Head of caudate nucleus (tissue), 42 donors: ENCODE results near the gene MEIS1.

Source experiments
- DNase-seq, 42 donors: peaks; one replicate each; pipeline versions ENCODE4 v3.0.0 to v3.0.0-alpha.2; 2020 to 2021; ENCODE audit warnings: mixed read lengths in 7 of 42
- intact Hi-C: fragments of 100-400 bp; cut with DNase I; formaldehyde crosslinking; loops from one replicate; pipeline ENCODE4 v1.15.0; 2022

MEIS1 gene

DNA sequence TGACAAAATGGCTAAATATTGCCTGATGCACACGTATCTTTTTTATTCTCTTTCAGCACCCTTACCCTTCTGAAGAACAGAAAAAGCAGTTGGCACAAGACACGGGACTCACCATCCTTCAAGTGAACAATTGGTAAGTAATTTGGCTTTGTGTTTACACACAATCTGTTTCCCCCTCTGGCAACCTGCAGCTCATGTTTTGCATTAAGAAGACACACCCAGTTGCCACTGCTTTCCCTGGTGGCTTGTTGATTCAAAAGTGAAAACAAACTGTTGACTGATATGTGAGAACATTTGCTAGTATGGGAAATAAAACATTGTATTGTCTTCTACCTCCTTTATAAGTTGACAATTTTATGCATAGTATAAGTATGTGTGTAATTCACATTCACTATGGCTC, 113.0 kb downstream of the MEIS1 start:
- intact Hi-C loops, result no loop called here
- DNase-seq, result no peak

DNA sequence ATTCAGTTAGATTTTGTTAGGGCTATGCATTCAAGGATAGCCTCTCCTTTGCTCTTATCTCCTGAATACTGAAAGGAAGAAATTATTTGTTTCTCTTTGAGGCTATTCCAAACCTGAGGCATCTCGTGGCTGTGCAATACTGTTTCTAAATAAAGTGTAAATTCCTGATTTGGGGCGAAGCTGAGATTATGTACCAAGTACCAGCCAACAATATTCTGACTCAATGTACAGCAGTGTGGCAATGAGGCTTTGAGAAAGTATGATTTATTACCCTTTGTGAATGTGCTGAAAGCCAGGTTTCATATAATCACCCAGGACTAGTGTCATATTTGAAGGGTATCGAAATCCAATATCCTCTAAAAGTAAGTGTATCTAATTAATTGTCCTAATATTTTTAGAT, 113.5 kb downstream of the MEIS1 start:
- intact Hi-C loops, result no loop called here
- DNase-seq, result no peak

DNA sequence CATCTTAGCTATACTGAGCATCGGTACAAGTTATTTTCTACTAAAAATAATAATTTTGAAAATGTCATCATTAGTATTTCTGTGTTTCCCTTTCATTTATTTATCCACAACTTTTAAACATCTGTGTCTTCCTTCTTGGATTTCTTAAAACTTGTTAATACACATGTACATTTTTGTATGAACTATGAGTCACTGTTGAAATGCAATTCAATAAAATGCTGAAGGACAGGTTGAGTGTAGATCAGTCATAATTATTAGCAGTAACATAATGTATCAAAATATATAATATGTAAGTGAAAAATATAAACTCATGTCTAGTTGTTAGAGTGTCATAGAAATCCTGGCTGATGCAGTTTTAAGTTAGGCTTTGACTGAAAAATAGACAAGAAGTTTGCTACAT, 115.9 kb downstream of the MEIS1 start:
- DNase-seq, result no peak
- intact Hi-C loops, result no loop called here

DNA sequence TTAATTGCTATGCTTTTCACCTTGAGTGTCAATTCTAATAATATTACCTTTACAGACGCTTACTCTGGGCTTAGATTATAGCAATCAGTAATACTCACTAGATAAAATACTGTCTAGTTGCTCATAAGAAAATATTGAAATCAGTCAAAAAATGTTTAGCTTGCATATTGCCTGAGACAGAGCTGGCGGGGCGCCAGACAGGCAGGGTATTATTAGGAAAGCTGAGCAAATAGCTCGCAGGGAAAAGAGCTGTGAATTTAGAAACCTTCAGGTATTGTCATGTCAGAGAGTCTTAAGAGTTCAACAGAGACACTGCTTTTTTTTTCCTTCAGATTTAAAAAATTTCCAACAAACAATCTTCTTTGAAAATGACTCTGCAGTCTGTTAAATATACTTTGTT, 118.4 kb downstream of the MEIS1 start:
- intact Hi-C loops, result no loop called here
- peak in 21 of 42 donors; percentile 28 to 74 (median 46) for DNase-seq

DNA sequence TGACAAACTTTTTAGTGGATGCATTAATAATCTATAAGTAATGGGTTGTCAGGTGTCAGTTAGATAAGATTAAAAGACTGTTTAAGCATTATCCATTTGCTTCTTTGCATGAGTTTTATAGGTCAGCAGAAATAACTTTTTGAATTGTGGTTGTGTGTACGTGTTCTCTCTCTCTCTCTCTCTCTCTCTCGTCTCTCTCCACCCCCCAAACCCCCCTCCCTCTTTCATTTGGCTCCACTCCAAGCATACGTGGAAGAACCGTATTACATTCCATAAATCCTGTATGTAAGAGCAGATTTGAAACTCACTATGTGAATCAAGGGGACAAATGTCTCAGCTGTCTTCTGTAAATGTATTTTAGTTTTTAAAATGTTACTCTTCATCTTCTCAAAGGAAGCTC, 120.2 kb downstream of the MEIS1 start:
- intact Hi-C loops, result no loop called here

DNA sequence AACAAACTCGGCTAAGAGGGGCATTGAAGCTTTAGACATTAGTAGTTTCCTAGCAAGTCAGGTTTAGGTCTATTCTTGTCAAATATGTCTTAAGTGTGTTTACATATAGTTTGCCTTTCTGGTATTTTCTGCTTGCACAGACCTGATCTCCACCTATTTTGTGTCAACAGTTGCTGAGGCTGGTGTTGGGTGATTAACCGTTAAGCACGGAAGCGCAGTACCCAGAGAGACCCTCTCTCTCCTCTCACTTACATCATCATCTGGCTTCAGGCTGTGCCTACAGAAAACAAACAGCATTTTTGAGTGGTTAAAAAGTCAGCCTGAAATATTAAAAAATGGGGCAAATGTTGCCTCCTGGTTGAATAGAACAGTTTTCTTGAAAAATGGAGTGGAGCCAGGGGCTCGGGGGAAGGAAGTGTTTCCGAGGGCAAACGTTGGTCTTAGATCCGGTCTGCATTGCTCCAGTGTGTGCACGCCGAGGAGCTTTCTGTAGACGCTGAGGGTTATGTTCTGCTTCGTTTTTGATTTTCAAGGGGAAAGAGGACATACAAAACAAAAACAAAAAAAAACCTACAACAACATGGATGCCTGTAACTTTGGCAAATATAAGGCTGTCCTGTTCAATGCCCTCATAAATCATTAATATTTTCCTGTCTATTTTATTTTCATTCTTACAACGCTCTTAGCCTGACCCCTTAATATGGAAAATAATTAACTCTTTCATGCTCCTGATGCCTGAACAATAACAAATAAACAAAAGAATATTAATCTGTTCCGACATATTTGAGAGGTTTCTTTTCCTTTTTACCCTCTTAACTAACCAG, 120.8 kb downstream of the MEIS1 start:
- intact Hi-C loops, result no loop called here
- DNase-seq, result peak in 13 of 42 donors; percentile 21 to 67 (median 34)

More for the DNA sequence above, 120.2 kb downstream of the MEIS1 start:
- no peak for DNase-seq

DNA sequence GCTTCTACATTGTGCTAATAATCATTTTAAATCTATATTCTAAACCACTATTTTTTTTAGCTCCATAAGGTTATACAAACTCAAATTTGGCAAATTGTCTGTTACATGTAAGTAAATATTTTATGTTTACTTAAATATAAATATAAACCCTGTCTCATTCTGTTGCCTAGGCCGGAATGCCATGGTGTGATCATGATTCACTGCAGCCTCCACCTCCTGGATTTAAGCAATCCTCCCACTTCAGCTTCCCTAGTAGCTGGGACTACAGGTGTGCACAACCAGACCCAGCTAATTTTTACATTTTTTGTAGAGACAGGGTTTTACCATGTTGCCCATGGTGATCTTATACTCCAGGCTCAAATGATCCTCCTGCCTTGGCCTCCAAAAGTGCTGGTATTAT, 124.7 kb downstream of the MEIS1 start:
- DNase-seq, result no peak
- intact Hi-C loops, result no loop called here

DNA sequence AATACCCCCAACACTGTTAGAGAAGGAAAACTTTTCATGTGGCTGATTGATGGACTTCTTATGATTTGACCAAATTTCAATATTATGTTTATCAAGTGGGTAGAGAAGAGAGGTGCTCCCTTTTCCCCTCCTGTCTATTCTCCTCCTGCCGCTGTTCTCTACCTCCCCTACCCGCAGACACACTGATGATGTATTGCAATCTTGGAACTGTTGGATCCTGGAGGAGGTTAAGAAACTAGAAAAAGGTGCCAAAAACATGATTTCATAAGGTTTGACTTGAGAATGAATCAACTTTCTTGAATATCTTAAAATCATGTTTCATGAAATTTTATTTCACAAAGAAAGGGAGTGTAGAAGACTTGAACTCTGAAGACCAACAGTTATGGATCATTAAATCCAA, 125.8 kb downstream of the MEIS1 start:
- no peak for DNase-seq
- intact Hi-C loops, result no loop called here

DNA sequence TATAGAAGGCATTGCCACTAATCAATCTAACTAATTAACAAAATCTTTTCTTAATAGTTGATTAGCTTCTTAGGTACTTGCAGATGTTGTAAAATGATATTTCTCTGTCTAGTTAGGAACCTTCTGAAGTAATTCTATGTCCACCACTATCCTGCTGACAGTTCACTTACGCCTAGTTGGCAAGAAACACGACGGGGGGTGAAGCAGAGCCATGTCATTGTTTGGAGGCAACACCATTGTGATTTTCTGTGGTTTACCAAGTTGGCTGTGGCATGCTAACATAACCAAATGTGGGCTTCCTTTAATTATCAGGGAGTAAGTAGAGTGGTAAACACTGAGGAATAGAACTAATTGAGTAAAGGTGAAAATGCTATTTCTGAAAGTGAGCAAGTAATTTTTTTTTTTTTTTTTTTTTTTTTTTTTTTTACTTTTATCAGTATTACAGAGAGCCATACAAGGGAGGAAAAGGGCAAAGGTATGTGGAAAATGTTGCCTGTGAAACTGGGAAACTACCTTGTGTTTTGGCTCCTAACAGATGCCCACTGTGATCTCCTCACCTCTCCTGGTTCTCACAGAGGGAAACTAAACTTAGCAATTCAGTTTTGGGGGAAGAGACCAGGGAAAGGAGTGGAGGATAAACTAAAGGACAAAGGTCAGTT, 126.8 kb downstream of the MEIS1 start:
- intact Hi-C loops, result no loop called here

DNA sequence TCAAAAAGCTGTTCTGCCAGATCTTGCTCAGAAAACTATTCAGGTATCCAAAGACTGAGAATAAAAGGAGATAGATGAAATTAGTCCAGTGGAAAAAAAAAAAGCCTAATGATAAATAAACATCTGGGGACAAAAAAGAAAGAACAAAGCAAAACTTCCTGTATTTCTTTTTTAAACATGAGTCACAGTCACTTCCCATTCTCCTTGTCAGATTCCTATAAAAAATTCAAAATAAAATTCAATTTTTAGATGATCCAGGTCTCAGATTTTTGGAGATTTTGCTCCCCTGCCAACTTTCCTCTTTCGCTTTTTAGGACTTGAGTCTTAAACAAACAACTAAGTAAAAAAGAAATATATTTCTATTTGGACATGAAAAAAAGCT, 127.4 kb downstream of the MEIS1 start:
- no peak for DNase-seq
- intact Hi-C loops, result no loop called here

More for the DNA sequence above, 126.8 kb downstream of the MEIS1 start:
- no peak for DNase-seq

DNA sequence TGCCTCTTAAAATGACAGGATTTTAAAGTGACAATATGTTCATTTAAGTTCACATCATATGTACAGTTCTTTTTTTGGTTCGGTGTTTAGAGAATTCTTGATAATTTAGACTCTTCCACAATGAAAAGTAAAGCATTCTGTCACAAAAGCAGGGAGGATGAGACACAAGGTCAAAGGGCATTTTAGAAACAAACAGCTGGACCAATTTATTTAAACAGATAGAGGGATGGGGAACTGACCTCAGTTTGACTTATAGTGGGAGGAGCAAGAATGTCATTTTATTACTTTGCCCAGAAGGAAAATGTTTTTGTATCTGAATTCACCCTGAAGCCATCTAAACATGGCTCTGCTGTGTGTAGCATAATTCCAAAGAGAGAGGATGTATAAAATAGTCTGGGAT, 128.5 kb downstream of the MEIS1 start:
- intact Hi-C loops, result no loop called here

DNA sequence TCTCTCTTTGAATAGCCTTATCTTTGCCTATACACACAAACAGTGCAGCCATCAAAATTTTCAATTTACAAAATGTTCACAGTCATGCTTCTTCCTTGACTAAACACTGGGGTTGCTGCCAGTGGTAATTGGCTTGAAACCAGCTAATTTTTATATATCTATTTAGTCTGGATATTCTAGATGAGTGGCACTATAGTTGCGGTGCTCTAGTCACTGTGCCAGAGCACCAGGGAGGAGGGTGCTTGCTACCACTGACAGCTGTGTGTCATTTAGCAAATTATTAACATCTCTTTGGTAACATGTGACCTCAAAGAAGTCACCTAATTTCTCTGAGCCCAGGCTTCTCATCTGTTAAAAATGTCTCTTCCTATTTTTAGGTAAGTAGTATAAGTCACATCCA, 130.4 kb downstream of the MEIS1 start:
- no peak for DNase-seq
- intact Hi-C loops, result no loop called here

More for the DNA sequence above, 128.5 kb downstream of the MEIS1 start:
- DNase-seq, result no peak

DNA sequence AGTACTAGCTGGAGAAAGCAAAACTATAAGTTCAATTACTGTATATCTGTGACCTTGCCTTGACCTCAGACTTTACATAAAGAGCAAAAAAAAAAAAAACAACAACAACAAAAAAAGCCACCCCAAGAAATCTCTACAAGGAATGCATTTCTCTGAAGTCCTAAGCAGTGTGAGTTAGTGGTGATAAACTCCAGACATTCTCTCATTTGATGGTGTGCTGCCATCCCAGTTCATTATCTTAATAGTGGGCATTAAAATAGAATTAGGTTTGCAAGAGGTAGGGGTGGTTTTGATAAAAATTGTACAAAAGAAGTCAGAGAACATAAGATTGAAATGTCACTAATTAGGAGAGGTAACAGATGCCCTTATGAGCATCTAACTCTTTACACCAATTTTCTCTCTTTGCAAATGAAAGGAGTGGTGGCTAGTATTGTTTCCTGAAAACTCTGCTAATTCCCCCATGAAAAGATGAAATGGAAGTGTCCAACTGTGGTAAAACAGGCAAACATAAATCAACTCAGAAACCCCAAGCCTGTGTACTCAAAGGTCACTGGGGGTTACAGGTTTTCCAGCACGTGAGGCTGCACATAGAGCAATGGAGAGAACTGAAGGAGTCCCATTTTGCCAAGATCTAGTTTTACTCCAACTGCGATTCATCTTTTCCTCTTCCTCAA, 131.9 kb downstream of the MEIS1 start:
- intact Hi-C loops, result no loop called here
- DNase-seq, result no peak

DNA sequence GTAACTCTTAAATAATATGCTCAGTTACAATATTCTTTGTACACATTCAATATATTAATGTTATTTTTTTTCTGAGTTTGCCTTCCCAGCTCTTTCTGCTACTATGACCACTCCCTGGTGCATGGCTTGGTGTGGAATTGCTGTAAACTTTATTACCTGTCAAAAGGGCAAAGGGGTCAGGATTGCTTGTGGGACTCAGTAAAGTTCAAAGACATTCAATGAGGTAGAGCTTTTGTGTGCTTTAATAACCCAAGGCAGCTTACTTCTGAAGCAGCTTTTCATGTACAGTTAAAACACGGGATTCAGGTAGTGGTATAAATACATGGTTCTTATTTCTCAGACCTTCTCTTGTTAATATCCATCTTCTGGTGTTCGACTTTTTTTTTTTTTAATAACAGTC, 132.8 kb downstream of the MEIS1 start:
- intact Hi-C loops, result no loop called here
- no peak for DNase-seq

DNA sequence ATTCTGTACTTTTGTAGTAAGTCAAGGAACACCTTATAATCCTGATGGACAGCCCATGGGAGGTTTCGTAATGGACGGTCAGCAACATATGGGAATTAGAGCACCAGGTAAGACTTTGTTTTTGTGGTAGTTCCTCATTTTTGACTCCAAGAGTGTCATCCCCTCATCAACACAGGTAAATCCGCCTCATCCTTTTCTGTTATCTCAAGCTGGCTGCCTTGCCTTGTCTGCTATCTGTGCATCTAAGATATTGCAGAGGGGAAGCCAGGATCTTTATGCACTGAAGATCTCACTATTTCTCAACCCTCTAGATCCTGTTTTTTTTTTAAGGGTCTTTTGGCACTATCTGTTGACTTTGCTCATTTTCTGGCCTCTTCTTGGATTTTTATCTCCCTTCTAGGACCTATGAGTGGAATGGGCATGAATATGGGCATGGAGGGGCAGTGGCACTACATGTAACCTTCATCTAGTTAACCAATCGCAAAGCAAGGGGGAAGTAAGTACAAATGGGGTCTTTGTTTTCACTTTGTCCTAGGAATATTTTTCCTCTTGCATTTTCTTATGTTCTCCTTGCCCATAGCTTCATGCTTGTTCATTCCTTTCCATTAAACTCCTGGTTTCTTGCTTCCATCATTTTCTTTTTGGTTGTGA, 133.8 kb downstream of the MEIS1 start:
- no peak for DNase-seq
- intact Hi-C loops, result no loop called here

DNA sequence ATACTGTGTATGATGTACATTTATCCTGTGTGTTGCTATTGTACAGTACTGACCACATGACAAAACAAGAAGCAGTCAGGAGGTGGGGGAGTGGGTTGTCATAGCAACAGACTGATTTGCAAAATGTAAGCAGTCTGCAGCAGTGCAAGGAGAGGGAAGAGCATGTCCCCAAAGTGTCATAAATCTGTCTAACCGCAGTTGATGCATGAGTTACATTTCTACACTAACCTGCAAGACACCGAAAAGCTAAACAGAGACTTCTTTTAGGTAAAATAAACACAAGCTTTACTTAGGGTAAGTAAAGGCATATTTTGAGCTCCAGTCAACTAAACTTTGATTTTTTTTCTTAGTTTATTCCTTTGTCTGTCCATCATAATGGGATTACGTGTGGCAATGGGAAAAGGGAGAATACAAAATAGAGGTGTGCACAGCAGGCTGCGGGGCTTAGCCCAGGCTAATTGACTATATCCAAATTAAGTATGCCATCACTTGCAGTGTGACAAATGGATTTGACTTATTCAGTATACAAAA, 134.5 kb downstream of the MEIS1 start:
- intact Hi-C loops, result no loop called here
- DNase-seq, result peak in 1 of 42 donors; percentile 21

DNA sequence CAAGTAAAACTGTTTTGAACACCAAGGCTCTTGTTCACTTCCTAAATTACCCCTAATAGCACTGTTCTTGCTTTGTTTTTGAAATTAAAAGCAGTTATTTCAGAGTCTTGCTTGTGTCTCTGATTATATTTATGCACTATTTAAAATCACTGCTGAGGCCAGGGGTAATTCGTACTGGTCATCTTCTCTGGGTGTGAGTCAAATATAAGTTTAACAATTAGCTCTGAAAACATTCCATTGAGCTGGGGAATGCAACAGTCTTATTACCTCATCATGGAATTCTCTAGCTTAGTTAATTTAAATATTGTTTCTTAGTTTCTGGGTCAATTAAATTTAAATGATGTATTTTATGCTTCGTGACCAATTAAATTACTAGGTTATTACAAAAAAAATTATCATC, 135.0 kb downstream of the MEIS1 start:
- DNase-seq, result no peak
- intact Hi-C loops, result no loop called here

DNA sequence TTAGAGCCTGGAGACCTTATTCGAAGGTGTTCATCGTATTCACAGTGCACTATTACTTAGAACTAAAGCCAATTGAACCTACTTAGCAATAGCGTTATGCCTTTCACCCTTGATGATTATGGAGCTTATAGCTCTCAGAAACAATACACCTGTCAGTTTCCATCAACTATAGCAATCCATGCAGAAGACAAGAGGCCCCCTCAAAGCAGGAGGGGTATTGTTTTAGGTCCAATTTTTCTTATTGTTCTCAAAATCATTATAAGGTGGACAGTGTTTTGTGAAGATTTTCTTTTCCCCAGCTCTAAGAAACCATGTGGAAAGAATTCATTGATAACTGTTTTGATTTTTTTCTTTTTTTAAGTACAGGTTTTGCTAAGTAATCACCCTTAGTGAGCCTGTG, 135.5 kb downstream of the MEIS1 start:
- intact Hi-C loops, result no loop called here
- no peak for DNase-seq

DNA sequence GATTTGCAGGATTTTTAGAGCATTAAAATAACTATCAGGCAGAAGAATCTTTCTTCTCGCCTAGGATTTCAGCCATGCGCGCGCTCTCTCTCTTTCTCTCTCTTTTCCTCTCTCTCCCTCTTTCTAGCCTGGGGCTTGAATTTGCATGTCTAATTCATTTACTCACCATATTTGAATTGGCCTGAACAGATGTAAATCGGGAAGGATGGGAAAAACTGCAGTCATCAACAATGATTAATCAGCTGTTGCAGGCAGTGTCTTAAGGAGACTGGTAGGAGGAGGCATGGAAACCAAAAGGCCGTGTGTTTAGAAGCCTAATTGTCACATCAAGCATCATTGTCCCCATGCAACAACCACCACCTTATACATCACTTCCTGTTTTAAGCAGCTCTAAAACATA, 137.0 kb downstream of the MEIS1 start:
- intact Hi-C loops, result no loop called here
- no peak for DNase-seq

DNA sequence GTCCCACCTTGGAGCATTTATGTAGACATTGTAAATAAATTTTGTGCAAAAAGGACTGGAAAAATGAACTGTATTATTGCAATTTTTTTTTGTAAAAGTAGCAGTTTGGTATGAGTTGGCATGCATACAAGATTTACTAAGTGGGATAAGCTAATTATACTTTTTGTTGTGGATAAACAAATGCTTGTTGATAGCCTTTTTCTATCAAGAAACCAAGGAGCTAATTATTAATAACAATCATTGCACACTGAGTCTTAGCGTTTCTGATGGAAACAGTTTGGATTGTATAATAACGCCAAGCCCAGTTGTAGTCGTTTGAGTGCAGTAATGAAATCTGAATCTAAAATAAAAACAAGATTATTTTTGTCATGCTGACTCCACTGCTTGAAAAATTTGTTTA, 137.5 kb downstream of the MEIS1 start:
- no peak for DNase-seq
- intact Hi-C loops, result no loop called here
